Neural progenitor cell (in vitro differentiated cells): ENCODE measurements around the gene SPDYC. TPM values are rescaled to one million over a fixed set of nuclear protein-coding genes. Genes with fewer than 3 reads are reported as not detected.

Experiments
- DNase-seq: peaks from one replicate; pipeline ENCODE4 v3.0.0-alpha.2; 2016; ENCODE audit warnings: low spot score
- H2AFZ ChIP-seq: fragments of 200-600 bp; sonication (generic); replicated peaks from 2 replicates; pipeline ENCODE4 v1.6.1; 2016; ENCODE audit warnings: antibody characterized with exemption
- H3F3A ChIP-seq: fragments of 200-600 bp; sonication (generic); 2 replicates; pipeline ENCODE4 v1.6.1; 2016; ENCODE audit warnings: antibody characterized with exemption, low read depth
- H3K27ac ChIP-seq: fragments of 200-600 bp; sonication (generic); 2 replicates; pipeline ENCODE4 v1.5.1; 2016; ENCODE audit warnings: mild to moderate bottlenecking
- H3K27me3 ChIP-seq: fragments of 200-600 bp; sonication (generic); 2 replicates; pipeline ENCODE4 v1.6.1; 2016; ENCODE audit warnings: mild to moderate bottlenecking, moderate library complexity
- H3K36me3 ChIP-seq: fragments of 200-600 bp; sonication (generic); 2 replicates; pipeline ENCODE4 v1.5.1; 2016
- H3K4me1 ChIP-seq: fragments of 200-600 bp; sonication (generic); 2 replicates; pipeline ENCODE4 v1.6.1; 2016; ENCODE audit warnings: mixed run types
- H3K4me2 ChIP-seq: fragments of 200-600 bp; sonication (generic); 2 replicates; pipeline ENCODE4 v1.6.1; 2016
- H3K4me3 ChIP-seq: fragments of 200-600 bp; sonication (generic); 2 replicates; pipeline ENCODE4 v1.5.1; 2016
- H3K79me2 ChIP-seq: fragments of 200-600 bp; sonication (generic); 2 replicates; pipeline ENCODE4 v1.6.1; 2016; ENCODE audit warnings: low read depth
- H3K9ac ChIP-seq: fragments of 200-600 bp; sonication (generic); 2 replicates; pipeline ENCODE4 v1.6.1; 2016
- H3K9me3 ChIP-seq: fragments of 200-600 bp; sonication (generic); 2 replicates; pipeline ENCODE4 v1.5.1; 2016; ENCODE audit warnings: low read depth
- H4K20me1 ChIP-seq: fragments of 200-600 bp; sonication (generic); 2 replicates; pipeline ENCODE4 v1.6.1; 2016; ENCODE audit warnings: low read depth
- H3K27ac Mint-ChIP-seq: 3 replicates; pipeline ENCODE4 v1.8.0; 2021; ENCODE audit warnings: mixed read lengths
- H3K27me3 Mint-ChIP-seq: 2 replicates; pipeline ENCODE4 v1.8.0; 2022; ENCODE audit warnings: low read depth, mild to moderate bottlenecking, inconsistent platforms, moderate library complexity, mixed read lengths; ENCODE audit not compliant: insufficient read depth
- H3K36me3 Mint-ChIP-seq: 3 replicates; pipeline ENCODE4 v1.8.0; 2021; ENCODE audit warnings: mixed read lengths
- H3K4me1 Mint-ChIP-seq: 3 replicates; pipeline ENCODE4 v1.8.0; 2021; ENCODE audit warnings: mixed read lengths
- H3K4me3 Mint-ChIP-seq: 3 replicates; pipeline ENCODE4 v1.8.0; 2021; ENCODE audit warnings: mild to moderate bottlenecking, moderate library complexity, mixed read lengths
- H3K9me3 Mint-ChIP-seq: 3 replicates; pipeline ENCODE4 v1.8.0; 2020; ENCODE audit warnings: mixed read lengths
- EZH2 ChIP-seq: fragments of 200-600 bp; sonication (generic); IDR thresholded peaks from 2 replicates; pipeline ENCODE4 v1.6.1; 2017; ENCODE audit warnings: antibody characterized with exemption, mild to moderate bottlenecking, moderate library complexity
- EZH2phosphoT487 ChIP-seq: fragments of 200-600 bp; sonication (generic); IDR thresholded peaks from 2 replicates; pipeline ENCODE4 v1.6.1; 2017; ENCODE audit warnings: antibody characterized with exemption
- total RNA-seq: library from RNA; depleted of rRNA; stranded (reverse); fragments of >200 nt; gene quantifications from 2 replicates; pipeline ENCODE4 v1.2.3, GENCODE V29; 2015; ENCODE audit warnings: low replicate concordance
- TF ChIP-seq, protein P1 (sequence below): fragments of 200-600 bp; sonication (generic); IDR thresholded peaks from 2 replicates; pipeline ENCODE4 v1.5.1; 2017; ENCODE audit warnings: antibody characterized with exemption, mild to moderate bottlenecking

SPDYC gene
- total RNA-seq, 1 donor from 2014 or later, result not detected

GRCh38 chr11:65129649-65130441 is 40.2 kb upstream of the SPDYC start:
- no peaks in the 10 kb centered on the region for H3K36me3 ChIP-seq
- Mint-ChIP-seq H3K4me3 (no peak overlapping the region), H3K27me3 (peaks cover 8% of the 10 kb centered on the region), H3K9me3 (no peaks in the 10 kb centered on the region), H3K27ac (no peak overlapping the region), H3K4me1 (peaks cover 13% of the 10 kb centered on the region), H3K36me3 (no peaks in the 10 kb centered on the region)
- TF ChIP-seq, protein P1, sequence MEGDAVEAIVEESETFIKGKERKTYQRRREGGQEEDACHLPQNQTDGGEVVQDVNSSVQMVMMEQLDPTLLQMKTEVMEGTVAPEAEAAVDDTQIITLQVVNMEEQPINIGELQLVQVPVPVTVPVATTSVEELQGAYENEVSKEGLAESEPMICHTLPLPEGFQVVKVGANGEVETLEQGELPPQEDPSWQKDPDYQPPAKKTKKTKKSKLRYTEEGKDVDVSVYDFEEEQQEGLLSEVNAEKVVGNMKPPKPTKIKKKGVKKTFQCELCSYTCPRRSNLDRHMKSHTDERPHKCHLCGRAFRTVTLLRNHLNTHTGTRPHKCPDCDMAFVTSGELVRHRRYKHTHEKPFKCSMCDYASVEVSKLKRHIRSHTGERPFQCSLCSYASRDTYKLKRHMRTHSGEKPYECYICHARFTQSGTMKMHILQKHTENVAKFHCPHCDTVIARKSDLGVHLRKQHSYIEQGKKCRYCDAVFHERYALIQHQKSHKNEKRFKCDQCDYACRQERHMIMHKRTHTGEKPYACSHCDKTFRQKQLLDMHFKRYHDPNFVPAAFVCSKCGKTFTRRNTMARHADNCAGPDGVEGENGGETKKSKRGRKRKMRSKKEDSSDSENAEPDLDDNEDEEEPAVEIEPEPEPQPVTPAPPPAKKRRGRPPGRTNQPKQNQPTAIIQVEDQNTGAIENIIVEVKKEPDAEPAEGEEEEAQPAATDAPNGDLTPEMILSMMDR, result no peak
- TF ChIP-seq EZH2phosphoT487, result no peak
- TF ChIP-seq EZH2, result no peak
- no peaks in the 10 kb centered on the region for H3K9me3 ChIP-seq
- H3K27me3 ChIP-seq, result no peaks in the 10 kb centered on the region
- no peak overlapping the region for H3K27ac ChIP-seq
- H3K4me3 ChIP-seq, result no peak overlapping the region
- H3K9ac ChIP-seq, result no peak overlapping the region
- peaks cover 3% of the 10 kb centered on the region for H3K4me1 ChIP-seq
- no peak overlapping the region for H3K4me2 ChIP-seq
- DNase-seq, result no peak
- H3K79me2 ChIP-seq, result peaks cover 23% of the 10 kb centered on the region
- no peak overlapping the region for H2AFZ ChIP-seq
- peaks cover 8% of the 10 kb centered on the region for H3F3A ChIP-seq
- peaks cover 11% of the 10 kb centered on the region for H4K20me1 ChIP-seq

DNA sequence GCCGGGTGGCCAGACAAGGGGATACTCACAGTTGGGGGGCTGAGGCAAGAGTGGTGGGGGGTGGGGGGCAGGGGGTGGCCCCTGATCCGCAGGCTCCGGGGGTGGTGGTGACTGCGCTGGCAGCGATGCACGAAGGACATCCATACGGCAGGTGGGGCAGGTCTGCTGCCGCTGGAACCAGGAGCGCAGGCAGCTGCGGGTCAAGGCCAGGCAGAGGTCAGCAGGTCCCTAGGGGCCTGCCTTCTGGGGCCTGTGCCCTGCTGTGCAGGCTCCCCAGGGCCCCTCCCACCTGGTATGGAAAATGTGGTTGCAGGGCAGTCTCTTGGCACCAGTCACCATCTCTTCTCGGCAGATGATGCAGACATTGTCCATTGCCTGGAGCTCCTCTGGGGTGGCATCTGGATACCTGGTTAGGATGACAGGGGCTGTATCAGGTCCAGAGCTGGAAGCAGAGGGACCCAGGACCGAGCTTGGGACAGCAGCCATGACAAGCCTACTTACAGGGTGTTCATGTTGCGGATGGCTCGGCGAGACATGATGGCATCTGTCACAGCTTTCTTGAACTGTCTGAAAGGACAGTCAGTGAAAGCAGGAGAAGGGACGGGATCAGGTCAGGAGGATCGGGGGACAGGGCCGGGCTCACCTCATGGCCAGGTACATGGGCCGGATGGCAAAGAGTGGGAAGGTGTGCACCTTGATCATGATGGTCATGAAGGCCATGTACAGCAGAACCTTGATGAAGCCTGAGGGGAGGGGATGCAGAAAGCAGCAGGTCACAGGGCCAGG is 39.2 kb upstream of the SPDYC start:
- H3K9me3 Mint-ChIP-seq, result no peaks in the 10 kb centered on the region
- H3K9ac ChIP-seq, result no peak overlapping the region
- no peak overlapping the region for H2AFZ ChIP-seq
- H3K4me3 ChIP-seq, result no peak overlapping the region
- H3K79me2 ChIP-seq, result peaks cover 21% of the 10 kb centered on the region
- no peaks in the 10 kb centered on the region for H3K9me3 ChIP-seq
- no peak overlapping the region for H3K27ac Mint-ChIP-seq
- no peaks in the 10 kb centered on the region for H3K27me3 ChIP-seq
- H3K4me2 ChIP-seq, result no peak overlapping the region
- no peak overlapping the region for H3K27ac ChIP-seq
- H3F3A ChIP-seq, result peaks cover 14% of the 10 kb centered on the region
- H3K4me1 ChIP-seq, result peaks cover 8% of the 10 kb centered on the region
- H3K4me3 Mint-ChIP-seq, result peak overlapping the region; percentile 42
- no peaks in the 10 kb centered on the region for H3K36me3 Mint-ChIP-seq
- H3K36me3 ChIP-seq, result no peaks in the 10 kb centered on the region
- TF ChIP-seq EZH2phosphoT487 (no peak), EZH2 (no peak)
- TF ChIP-seq, protein P1, result no peak
- no peak for DNase-seq
- peaks cover 11% of the 10 kb centered on the region for H4K20me1 ChIP-seq
- H3K4me1 Mint-ChIP-seq, result peaks cover 18% of the 10 kb centered on the region
- H3K27me3 Mint-ChIP-seq, result peaks cover 6% of the 10 kb centered on the region

- no peaks in the 10 kb centered on the region for H3K9me3 ChIP-seq
- peaks cover 17% of the 10 kb centered on the region for H3F3A ChIP-seq
- Mint-ChIP-seq H3K36me3 (no peaks in the 10 kb centered on the region), H3K27me3 (peaks cover 6% of the 10 kb centered on the region), H3K4me3 (peak overlapping the region; percentile 42), H3K27ac (no peak overlapping the region), H3K9me3 (no peaks in the 10 kb centered on the region), H3K4me1 (peaks cover 21% of the 10 kb centered on the region)
- no peak overlapping the region for H2AFZ ChIP-seq
- no peak overlapping the region for H3K4me2 ChIP-seq
- no peak overlapping the region for H3K9ac ChIP-seq
- H3K27me3 ChIP-seq, result no peaks in the 10 kb centered on the region
- H3K27ac ChIP-seq, result no peak overlapping the region
- peaks cover 21% of the 10 kb centered on the region for H3K79me2 ChIP-seq
- no peak overlapping the region for H3K4me3 ChIP-seq
- H3K4me1 ChIP-seq, result peaks cover 8% of the 10 kb centered on the region
- TF ChIP-seq, protein P1, result no peak
- TF ChIP-seq EZH2, result no peak
- no peak for TF ChIP-seq EZH2phosphoT487
- no peaks in the 10 kb centered on the region for H3K36me3 ChIP-seq
- H4K20me1 ChIP-seq, result peaks cover 11% of the 10 kb centered on the region
- no peak for DNase-seq
These were observed 38.6 kb upstream of the SPDYC start for GRCh38 chr11:65131417-65131776.
